Measurements from ENCODE around the gene AOC2.
A peak's percentile ranks its signal among the peaks of the same experiment; 100 is the strongest.

The AOC2 gene

GRCh38 chr17:42832213-42832933, 12.0 kb upstream of the AOC2 start:
- H3K4me3 ChIP-seq (ENCODE audit: control insufficient read depth, low read depth, low read length), result peak overlapping the region; percentile 81
- no peak for TF ChIP-seq CTCF (conservative IDR thresholded peaks at IDR 0.05; ENCODE audit: control insufficient read depth, insufficient read depth, low read depth, low read length)
- DNase-seq (ENCODE audit: low read depth), result no peak

GRCh38 chr17:42832934-42833766, 11.2 kb upstream of the AOC2 start, which contains the start of gene PSME3:
PSME3 (plus strand) TSS chr17:42833397; CDS start chr17:42833632, 235 bp downstream.
- DNase-seq (ENCODE audit: low read depth), result peak; percentile 87
- peak within 1 kb of the TSS; percentile 81 for H3K4me3 ChIP-seq (ENCODE audit: control insufficient read depth, low read depth, low read length)
- no peak for TF ChIP-seq CTCF (conservative IDR thresholded peaks at IDR 0.05; ENCODE audit: control insufficient read depth, insufficient read depth, low read depth, low read length)

GRCh38 chr17:42833767-42834422, 10.5 kb upstream of the AOC2 start:
- no peak for DNase-seq (ENCODE audit: low read depth)
- H3K4me3 ChIP-seq (ENCODE audit: control insufficient read depth, low read depth, low read length), result peak overlapping the region; percentile 81
- no peak for TF ChIP-seq CTCF (conservative IDR thresholded peaks at IDR 0.05; ENCODE audit: control insufficient read depth, insufficient read depth, low read depth, low read length)

GRCh38 chr17:42835732-42836131, 8.6 kb upstream of the AOC2 start:
- H3K4me3 ChIP-seq (ENCODE audit: control insufficient read depth, low read depth, low read length), result no peak overlapping the region
- no peak for DNase-seq (ENCODE audit: low read depth)
- no peak for TF ChIP-seq CTCF (conservative IDR thresholded peaks at IDR 0.05; ENCODE audit: control insufficient read depth, insufficient read depth, low read depth, low read length)

- no peak for TF ChIP-seq CTCF (conservative IDR thresholded peaks at IDR 0.05; ENCODE audit: control insufficient read depth, insufficient read depth, low read depth, low read length)
- no peak overlapping the region for H3K4me3 ChIP-seq (ENCODE audit: control insufficient read depth, low read depth, low read length)
These were observed 2.2 kb upstream of the AOC2 start for GRCh38 chr17:42841975-42842685.

GRCh38 chr17:42843358-42843934, 934 bp upstream of the AOC2 start:
- no peak overlapping the region for H3K4me3 ChIP-seq (ENCODE audit: control insufficient read depth, low read depth, low read length)
- peak; percentile 80 for DNase-seq (ENCODE audit: low read depth)
- peak; percentile 100 for TF ChIP-seq CTCF (conservative IDR thresholded peaks at IDR 0.05; ENCODE audit: control insufficient read depth, insufficient read depth, low read depth, low read length)

More at GRCh38 chr17:42841975-42842685, 2.2 kb upstream of the AOC2 start:
- peak; percentile 72 for DNase-seq (ENCODE audit: low read depth)
